Measurements from ENCODE around the gene RAD21L1.

RAD21L1 gene

GRCh38 chr20:1292620-1293019, 66.8 kb downstream of the RAD21L1 start:
- no peak overlapping the region for H3K27ac ChIP-seq
- TF ChIP-seq, protein P1, sequence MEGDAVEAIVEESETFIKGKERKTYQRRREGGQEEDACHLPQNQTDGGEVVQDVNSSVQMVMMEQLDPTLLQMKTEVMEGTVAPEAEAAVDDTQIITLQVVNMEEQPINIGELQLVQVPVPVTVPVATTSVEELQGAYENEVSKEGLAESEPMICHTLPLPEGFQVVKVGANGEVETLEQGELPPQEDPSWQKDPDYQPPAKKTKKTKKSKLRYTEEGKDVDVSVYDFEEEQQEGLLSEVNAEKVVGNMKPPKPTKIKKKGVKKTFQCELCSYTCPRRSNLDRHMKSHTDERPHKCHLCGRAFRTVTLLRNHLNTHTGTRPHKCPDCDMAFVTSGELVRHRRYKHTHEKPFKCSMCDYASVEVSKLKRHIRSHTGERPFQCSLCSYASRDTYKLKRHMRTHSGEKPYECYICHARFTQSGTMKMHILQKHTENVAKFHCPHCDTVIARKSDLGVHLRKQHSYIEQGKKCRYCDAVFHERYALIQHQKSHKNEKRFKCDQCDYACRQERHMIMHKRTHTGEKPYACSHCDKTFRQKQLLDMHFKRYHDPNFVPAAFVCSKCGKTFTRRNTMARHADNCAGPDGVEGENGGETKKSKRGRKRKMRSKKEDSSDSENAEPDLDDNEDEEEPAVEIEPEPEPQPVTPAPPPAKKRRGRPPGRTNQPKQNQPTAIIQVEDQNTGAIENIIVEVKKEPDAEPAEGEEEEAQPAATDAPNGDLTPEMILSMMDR (conservative IDR thresholded peaks at IDR 0.05) = no peak

DNA sequence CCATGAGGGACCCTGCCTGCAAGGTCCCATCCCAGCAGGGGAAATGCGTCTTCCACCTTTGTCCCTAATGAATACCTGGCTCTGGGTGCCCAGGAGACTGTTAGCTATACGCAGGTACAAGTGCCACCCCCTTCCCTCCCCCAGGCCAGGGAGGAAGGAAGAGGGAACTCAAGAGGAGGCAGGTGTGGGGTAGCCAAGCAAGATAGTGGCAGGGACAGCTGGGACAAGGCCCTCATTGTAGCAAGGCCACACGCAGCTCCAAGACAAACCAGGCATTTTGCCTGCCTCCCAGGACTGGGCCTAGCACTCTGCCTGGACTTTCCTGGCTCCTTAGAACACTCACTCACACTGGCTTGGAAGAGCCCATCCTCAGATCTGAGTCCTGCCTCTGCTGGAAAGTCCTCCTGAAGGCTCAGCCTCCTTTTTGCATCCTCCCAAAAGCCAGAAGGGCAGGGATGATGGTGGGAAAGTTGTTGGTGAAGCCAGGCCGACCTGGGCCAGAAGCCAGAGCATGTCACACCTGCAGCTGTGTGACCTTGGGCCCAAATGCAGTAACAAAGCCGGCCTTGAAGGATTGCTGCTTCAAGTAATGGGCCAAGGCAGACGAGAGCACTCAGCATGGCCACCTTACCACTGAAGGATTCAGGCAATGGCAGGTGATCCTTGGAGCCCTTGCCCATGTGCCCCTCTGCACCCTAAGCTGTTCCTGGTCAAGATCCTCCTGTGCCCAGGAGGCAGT, 68.0 kb downstream of the RAD21L1 start:
- H3K27ac ChIP-seq = no peak overlapping the region
- TF ChIP-seq, protein P1 (conservative IDR thresholded peaks at IDR 0.05) = no peak

DNA sequence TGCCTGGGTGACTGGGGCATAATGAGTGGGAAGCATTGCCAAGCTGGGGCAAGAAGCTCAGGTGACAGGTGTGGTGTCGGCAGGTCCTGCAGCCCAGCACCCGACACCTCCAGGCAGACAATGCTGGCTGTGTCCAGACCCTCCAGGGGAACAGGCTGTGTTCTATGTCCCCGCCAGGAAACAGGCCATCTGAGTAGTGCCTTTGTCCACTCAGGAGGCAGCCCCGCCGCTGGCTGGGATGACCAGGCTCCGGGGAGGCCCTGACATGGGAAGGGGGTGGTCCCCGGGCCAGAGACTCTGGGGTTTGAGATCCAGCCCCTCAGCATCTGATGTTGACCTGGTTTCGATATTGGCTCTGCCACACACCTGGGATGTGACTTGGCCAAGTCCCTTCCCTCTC, 68.7 kb downstream of the RAD21L1 start:
- TF ChIP-seq, protein P1 (conservative IDR thresholded peaks at IDR 0.05) = no peak
- no peak overlapping the region for H3K27ac ChIP-seq

DNA sequence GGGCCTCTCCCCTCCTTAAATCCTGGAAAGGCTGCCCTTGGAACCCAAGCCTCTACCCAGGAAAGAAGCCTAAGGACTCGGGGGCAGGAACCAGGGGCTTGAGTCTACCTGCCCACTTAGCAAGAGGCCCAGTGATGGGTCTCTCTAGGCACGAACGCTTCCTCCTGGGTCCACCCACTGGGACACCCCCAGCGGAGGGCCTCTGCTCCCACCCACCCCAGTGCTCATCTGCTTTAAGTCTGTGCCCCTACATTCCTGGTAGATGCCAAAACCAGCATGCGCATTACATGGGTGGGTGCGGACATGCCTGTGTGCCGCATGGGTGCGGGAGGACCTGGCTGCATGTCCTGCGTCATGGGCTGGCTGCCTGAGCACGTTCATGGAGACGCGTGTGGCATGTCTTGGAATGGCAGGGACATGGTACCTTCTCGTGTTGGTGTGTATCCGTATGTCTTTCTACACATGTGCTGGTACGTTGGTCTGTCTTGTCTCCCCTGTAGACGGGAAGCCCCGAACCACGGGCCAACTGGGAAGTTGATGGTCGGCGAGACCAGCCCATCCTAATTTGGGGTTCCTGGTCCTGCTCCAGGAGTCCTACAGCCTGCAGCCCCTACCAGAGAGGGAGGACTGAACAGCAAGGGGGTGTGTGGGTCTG, 69.6 kb downstream of the RAD21L1 start:
- TF ChIP-seq, protein P1 (conservative IDR thresholded peaks at IDR 0.05) = no peak
- H3K27ac ChIP-seq = no peak overlapping the region

DNA sequence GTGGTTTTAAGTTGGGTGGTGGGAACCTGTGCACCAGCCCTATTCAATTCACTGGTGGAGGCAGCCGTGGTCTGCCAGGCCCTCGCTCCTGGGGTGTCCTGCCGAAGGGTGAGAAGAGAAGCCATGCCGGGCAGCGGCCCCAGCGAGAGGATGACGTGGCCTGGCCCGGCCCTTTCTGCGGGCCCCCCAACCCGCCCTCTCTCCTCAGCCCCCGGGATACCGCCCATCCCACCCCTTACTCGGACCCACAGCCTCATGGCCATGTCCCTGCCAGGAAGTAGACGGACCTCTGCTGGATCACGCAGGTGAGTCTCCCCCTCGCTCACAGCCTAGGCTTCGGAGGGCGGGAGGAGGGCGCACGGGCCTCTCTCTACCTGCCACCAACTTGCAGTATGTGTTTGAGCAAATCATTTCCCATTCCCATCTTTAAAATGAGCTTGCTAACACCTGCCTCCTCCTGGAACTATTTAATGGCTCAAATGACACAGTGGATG, 70.3 kb downstream of the RAD21L1 start:
- TF ChIP-seq, protein P1 (conservative IDR thresholded peaks at IDR 0.05) = no peak

DNA sequence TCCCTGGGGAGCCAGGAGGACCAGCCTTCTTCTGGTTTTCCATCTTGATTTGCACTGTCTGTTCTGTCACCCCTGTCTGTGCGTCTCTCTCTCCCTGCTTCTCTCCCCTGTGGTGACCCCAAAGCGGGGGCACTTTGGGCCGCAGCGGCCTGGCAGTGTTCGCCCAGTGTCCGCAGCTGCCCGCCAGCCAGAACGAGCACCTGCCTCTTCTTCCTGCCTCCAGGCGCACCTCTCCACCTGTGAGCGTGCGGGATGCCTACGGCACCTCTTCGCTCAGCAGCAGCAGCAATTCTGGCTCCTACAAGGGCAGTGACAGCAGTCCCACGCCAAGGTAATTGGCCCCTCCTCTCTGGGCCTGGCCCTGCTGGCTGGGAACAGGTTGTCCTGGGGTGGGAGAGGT, 71.1 kb downstream of the RAD21L1 start:
- no peak overlapping the region for H3K27ac ChIP-seq
- TF ChIP-seq, protein P1 (conservative IDR thresholded peaks at IDR 0.05) = no peak

More for the DNA sequence above, 70.3 kb downstream of the RAD21L1 start:
- H3K27ac ChIP-seq = no peak overlapping the region

GRCh38 chr20:1297486-1297885, 71.6 kb downstream of the RAD21L1 start:
- TF ChIP-seq, protein P1 (conservative IDR thresholded peaks at IDR 0.05) = no peak
- H3K27ac ChIP-seq = no peak overlapping the region
